OCI-LY7 (cell line): ENCODE data around the gene BUD13.

Experiments used
- EZH2phosphoT487 ChIP-seq: fragments of 200-600 bp; sonication (generic); IDR thresholded peaks from 2 replicates; pipeline ENCODE4 v1.6.1; 2018; ENCODE audit warnings: low read depth, borderline replicate concordance, mild to moderate bottlenecking, mixed run types, antibody characterized with exemption, low read length, moderate library complexity, mixed read lengths
- TF ChIP-seq, protein P1 (sequence below): fragments of 200-600 bp; sonication (generic); conservative IDR thresholded peaks from 2 replicates; pipeline ENCODE4 v1.5.1; 2014; ENCODE audit warnings: mild to moderate bottlenecking, antibody characterized with exemption, low read length, moderate library complexity, mixed read lengths

DNA sequence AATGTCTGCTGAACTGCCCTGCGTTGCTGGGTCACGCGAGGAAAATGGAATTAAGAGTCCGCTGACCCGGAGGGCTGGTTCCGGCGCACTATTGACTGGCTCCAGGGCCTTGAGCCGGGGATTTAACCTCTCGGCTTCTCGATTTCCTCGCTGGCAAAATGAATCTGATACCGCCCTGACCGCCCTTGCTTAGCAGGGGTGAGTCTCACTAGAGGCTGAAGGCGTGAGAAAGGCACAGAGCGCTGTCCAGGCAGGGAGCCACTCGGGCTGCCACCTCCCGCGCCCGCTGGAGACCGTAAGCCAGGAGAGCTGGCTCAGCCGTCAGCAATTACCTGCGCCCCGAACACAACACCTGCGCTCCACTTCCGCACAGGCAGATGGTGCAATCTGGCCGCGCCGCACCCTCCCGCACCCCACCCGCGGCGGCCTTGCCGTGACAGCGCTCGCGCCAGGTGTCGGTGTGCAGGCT is 65.6 kb downstream of the BUD13 start:
- TF ChIP-seq, protein P1, sequence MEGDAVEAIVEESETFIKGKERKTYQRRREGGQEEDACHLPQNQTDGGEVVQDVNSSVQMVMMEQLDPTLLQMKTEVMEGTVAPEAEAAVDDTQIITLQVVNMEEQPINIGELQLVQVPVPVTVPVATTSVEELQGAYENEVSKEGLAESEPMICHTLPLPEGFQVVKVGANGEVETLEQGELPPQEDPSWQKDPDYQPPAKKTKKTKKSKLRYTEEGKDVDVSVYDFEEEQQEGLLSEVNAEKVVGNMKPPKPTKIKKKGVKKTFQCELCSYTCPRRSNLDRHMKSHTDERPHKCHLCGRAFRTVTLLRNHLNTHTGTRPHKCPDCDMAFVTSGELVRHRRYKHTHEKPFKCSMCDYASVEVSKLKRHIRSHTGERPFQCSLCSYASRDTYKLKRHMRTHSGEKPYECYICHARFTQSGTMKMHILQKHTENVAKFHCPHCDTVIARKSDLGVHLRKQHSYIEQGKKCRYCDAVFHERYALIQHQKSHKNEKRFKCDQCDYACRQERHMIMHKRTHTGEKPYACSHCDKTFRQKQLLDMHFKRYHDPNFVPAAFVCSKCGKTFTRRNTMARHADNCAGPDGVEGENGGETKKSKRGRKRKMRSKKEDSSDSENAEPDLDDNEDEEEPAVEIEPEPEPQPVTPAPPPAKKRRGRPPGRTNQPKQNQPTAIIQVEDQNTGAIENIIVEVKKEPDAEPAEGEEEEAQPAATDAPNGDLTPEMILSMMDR = no peak
- no peak for TF ChIP-seq EZH2phosphoT487
